Glutamatergic neuron (in vitro differentiated cells): ENCODE results near the gene LRRC36. TPM values are rescaled to one million over a fixed set of nuclear protein-coding genes. Genes with fewer than 3 reads are reported as not detected.

ENCODE experiments used
- DNase-seq: peaks from one replicate; pipeline ENCODE4 v3.0.0; 2022
- H3K27ac Mint-ChIP-seq: one replicate; pipeline ENCODE4 v1.8.0; 2020; ENCODE audit warnings: mild to moderate bottlenecking, mixed read lengths, inconsistent platforms; ENCODE audit not compliant: unreplicated experiment
- H3K27me3 Mint-ChIP-seq: one replicate; pipeline ENCODE4 v1.8.0; 2020; ENCODE audit warnings: mild to moderate bottlenecking, moderate library complexity, mixed read lengths, inconsistent platforms; ENCODE audit not compliant: unreplicated experiment
- H3K36me3 Mint-ChIP-seq: one replicate; pipeline ENCODE4 v1.8.0; 2020; ENCODE audit warnings: mild to moderate bottlenecking, mixed read lengths, inconsistent platforms; ENCODE audit not compliant: unreplicated experiment
- H3K4me1 Mint-ChIP-seq: one replicate; pipeline ENCODE4 v1.8.0; 2020; ENCODE audit warnings: mild to moderate bottlenecking, low read depth, mixed read lengths, inconsistent platforms; ENCODE audit not compliant: unreplicated experiment
- H3K4me3 Mint-ChIP-seq: one replicate; pipeline ENCODE4 v1.8.0; 2020; ENCODE audit warnings: mild to moderate bottlenecking, mixed read lengths, inconsistent platforms; ENCODE audit not compliant: unreplicated experiment
- H3K9me3 Mint-ChIP-seq: one replicate; pipeline ENCODE4 v1.8.0; 2020; ENCODE audit warnings: mild to moderate bottlenecking, moderate library complexity, mixed read lengths, inconsistent platforms; ENCODE audit not compliant: unreplicated experiment
- total RNA-seq: library from RNA; stranded (reverse); fragmentation: NEBNext Ultra II Directional; extraction: Animal tissue kit (Norgen Biotek cat#: 25700); gene quantifications from one replicate; pipeline ENCODE4 v1.2.1, GENCODE V29; 2021; ENCODE audit not compliant: unreplicated experiment
- TF ChIP-seq, protein P1 (sequence below): fragments of 200-600 bp; sonication (generic); IDR thresholded peaks from one replicate; pipeline ENCODE4 v1.5.0; 2021; ENCODE audit not compliant: partially characterized antibody, unreplicated experiment

The LRRC36 gene
- total RNA-seq, 1 donor from 2014 or later: not detected

DNA sequence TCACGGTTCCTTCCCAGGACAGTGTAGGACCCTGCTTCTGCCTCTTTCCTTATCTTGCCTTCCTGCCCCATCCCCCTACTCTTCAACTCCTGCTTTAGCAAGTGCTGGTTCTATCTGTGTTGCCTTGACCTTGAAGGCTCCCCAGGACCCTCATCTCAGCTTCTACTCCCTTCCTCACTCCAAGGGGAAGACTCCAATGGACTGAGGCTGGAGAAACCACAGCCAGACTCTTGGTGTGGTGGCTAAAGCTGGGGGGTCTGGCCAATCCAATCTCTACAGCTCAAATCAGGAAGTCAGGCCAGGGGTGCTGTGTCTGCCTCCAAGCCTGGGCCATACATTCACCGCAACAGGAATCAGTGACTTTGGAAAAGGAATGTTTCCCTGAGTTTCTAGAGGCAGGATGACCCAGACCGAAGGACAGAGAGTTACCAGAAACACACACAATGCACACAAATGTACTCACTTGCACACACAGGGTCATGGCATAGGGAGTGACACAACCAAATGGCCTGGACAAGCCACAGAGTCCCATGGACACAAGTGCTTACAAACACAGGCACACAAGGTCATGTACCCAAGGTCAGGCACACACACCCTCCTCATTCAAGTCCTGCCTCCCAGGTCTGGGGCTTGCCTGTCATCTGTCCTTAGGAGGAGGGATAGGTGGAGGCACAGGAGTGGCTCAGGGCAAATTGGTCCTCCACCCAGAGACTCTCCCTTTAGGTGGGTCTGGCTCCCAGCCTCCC, 102.6 kb downstream of the LRRC36 start:
- Mint-ChIP-seq H3K4me3 (peak overlapping the region; percentile 46), H3K27ac (no peak overlapping the region), H3K4me1 (peaks cover 29% of the 10 kb centered on the region)

DNA sequence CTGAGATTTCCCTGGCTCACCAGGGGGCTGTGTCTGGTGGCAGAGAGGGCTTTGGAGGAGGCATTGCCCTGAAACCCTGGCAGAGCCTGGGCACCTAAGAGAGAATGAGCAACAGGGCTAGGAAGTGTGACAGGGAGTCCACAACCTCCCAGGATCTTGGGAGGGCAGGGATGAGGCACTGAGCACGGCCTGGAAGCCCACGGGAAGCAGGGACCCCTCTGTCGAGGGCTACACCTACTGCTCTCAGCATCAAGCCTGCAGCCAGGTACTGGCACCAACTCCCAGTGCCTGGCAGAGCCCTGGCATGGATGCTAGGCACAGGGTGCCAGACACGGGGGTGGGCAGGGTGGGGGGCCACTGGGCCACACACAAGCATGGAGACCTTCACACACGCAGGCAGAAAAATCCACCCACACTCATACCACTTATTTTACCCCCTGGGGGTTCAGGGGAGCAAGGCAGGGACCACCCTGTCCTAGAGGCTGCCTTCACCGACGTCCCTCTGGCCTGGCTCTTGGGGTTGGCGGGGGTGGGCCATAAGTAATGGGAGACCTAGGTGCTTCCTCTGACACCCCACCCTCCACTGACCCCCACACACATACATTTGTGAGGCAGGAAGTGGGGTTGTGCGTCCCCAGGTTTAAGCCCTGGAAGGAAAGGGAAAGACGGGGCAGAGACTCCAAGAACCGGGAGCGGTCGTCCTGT, 103.3 kb downstream of the LRRC36 start:
- peaks cover 20% of the 10 kb centered on the region for H3K27me3 Mint-ChIP-seq
- peak overlapping the region; percentile 76 for H3K4me3 Mint-ChIP-seq
- no peak overlapping the region for H3K27ac Mint-ChIP-seq

More for the DNA sequence above, 102.6 kb downstream of the LRRC36 start:
- Mint-ChIP-seq H3K9me3 (peaks cover 13% of the 10 kb centered on the region), H3K36me3 (no peaks in the 10 kb centered on the region), H3K27me3 (peaks cover 19% of the 10 kb centered on the region)
- TF ChIP-seq, protein P1, sequence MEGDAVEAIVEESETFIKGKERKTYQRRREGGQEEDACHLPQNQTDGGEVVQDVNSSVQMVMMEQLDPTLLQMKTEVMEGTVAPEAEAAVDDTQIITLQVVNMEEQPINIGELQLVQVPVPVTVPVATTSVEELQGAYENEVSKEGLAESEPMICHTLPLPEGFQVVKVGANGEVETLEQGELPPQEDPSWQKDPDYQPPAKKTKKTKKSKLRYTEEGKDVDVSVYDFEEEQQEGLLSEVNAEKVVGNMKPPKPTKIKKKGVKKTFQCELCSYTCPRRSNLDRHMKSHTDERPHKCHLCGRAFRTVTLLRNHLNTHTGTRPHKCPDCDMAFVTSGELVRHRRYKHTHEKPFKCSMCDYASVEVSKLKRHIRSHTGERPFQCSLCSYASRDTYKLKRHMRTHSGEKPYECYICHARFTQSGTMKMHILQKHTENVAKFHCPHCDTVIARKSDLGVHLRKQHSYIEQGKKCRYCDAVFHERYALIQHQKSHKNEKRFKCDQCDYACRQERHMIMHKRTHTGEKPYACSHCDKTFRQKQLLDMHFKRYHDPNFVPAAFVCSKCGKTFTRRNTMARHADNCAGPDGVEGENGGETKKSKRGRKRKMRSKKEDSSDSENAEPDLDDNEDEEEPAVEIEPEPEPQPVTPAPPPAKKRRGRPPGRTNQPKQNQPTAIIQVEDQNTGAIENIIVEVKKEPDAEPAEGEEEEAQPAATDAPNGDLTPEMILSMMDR: no peak
- DNase-seq: no peak

DNA sequence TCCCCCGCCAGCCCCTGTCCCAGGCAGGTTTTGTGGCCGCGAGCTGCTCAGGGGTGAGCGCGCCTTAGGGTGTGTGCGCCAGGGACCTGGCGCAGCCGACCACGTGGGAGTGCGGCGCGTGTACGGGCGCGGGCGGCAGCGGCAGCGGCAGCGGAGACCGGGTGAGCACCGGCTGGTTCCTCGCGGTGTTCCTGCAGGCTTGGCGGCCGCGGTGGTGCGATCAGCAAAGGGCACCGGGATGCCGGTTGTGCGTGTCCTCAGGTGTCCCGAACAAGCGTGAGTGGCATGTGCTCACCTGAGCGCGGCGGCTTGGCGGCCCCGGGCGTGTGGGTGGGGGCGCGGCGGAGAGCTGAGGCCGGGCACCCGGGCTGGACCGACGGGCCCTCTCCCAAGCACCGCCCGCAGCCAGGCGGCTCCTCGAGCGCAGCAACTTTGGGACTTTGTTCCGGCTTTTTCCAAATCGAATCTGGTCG, 103.9 kb downstream of the LRRC36 start:
- TF ChIP-seq, protein P1: no peak
- Mint-ChIP-seq H3K4me1 (peaks cover 17% of the 10 kb centered on the region), H3K36me3 (no peaks in the 10 kb centered on the region), H3K27me3 (peaks cover 22% of the 10 kb centered on the region), H3K27ac (no peak overlapping the region), H3K4me3 (peak overlapping the region; percentile 76), H3K9me3 (peaks cover 13% of the 10 kb centered on the region)
- peak; percentile 42 for DNase-seq

More for the DNA sequence above, 103.3 kb downstream of the LRRC36 start:
- DNase-seq: no peak
- Mint-ChIP-seq H3K36me3 (no peaks in the 10 kb centered on the region), H3K4me1 (peaks cover 21% of the 10 kb centered on the region), H3K9me3 (peaks cover 13% of the 10 kb centered on the region)
- TF ChIP-seq, protein P1: no peak

DNA sequence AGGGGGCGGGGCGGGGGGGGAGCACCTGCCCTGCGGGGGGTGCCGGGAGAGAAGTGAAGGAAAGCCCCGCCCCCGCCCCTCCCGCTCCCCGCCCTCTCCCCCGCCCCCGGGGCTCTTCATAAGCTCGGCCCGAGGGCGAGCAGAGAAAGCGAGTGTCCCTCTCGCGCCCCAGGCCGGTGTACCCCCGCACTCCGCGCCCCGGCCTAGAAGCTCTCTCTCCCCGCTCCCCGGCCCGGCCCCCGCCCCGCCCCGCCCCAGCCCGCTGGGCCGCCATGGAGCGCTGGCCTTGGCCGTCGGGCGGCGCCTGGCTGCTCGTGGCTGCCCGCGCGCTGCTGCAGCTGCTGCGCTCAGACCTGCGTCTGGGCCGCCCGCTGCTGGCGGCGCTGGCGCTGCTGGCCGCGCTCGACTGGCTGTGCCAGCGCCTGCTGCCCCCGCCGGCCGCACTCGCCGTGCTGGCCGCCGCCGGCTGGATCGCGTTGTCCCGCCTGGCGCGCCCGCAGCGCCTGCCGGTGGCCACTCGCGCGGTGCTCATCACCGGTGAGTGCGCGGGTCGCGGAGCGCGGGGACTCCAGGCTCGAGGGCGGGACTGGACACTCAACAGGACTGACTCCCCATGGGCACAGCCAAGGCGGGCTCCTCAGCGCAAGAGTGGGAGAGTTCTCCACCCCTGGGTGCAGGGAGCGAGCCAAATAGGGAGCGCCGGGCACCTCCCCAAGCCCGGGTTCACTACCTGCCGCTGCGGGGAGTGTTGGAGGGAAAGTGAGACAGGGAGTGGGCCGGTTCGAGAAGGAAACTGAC, 104.6 kb downstream of the LRRC36 start, which contains the start of gene HSD11B2:
HSD11B2 (plus strand) TSS at position 145 of the 798 bp plus-strand sequence; CDS start at position 273, 128 bp downstream.
- Mint-ChIP-seq H3K4me3 (peak within 1 kb of the TSS; percentile 79), H3K27me3 (peaks cover 24% of the 10 kb centered on the region), H3K36me3 (no peaks in the 10 kb centered on the region), H3K9me3 (peaks cover 13% of the 10 kb centered on the region), H3K27ac (peak within 1 kb of the TSS; percentile 68), H3K4me1 (peaks cover 17% of the 10 kb centered on the region)
- TF ChIP-seq, protein P1: no peak
- peak; percentile 70 for DNase-seq
